Measurements from ENCODE around the gene OPN1MW. TPM values are rescaled to one million over a fixed set of nuclear protein-coding genes. Genes with fewer than 3 reads are reported as not detected.
A peak's percentile ranks its signal among the peaks of the same experiment; 100 is the strongest.
"Not testable (repeated sequence)": the region's sequence is repeated elsewhere in the genome, so short reads cannot be mapped to it uniquely, and the experiment has no call there.

Gene OPN1MW
- total and polyA plus RNA-seq, 2 donors (not counting 1 experiment from before 2014, with no cell fraction given): not detected

DNA sequence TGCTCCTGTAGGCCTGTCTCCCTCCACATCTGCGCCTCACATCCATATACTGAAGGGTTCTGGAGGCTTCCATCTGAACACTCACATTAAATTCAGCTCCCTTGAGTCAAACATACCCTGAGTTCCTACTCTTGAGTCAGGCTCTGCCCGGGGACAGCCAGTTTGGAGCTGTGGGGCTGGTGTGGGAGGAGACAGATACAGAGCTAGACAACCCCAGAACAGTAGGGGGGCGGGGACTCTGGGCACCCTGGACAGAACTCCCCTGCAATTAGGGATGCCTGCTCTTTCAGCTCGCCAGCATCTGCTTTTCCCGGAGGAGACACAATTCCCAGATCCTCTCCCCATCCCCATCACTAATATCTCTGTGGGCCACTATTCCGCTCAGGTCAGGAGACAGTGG, 42.9 kb downstream of the OPN1MW start:
- not testable (repeated sequence) for H4K20me1 ChIP-seq (ENCODE audit: control insufficient read depth, extremely low read depth, insufficient read depth, low read length); H3K9me3 ChIP-seq (ENCODE audit: control insufficient read depth, insufficient read depth, low read depth, low read length); H2AFZ ChIP-seq (ENCODE audit: low read length); H3K4me3 ChIP-seq (replicated peaks in 1 of 4; ENCODE audit: control extremely low read depth in 1 of 4, insufficient read depth in 1 of 4, low read depth in 3 of 4, low read length in 4 of 4); H3K36me3 ChIP-seq (ENCODE audit: control insufficient read depth, insufficient read depth, low read length); H3K79me2 ChIP-seq (ENCODE audit: control insufficient read depth, insufficient read depth, low read length); H3K4me2 ChIP-seq (ENCODE audit: extremely low read depth, insufficient read depth, low read length); H3K27ac ChIP-seq (ENCODE audit: insufficient read depth, low read length); DNase-seq (ENCODE audit: low read depth in 2 of 2); H3K27me3 ChIP-seq (ENCODE audit: control insufficient read depth, insufficient read depth, low read length); H3K4me1 ChIP-seq (ENCODE audit: control insufficient read depth, extremely low read depth, insufficient read depth, low read length); H3K9ac ChIP-seq (ENCODE audit: insufficient read depth, low read length)

DNA sequence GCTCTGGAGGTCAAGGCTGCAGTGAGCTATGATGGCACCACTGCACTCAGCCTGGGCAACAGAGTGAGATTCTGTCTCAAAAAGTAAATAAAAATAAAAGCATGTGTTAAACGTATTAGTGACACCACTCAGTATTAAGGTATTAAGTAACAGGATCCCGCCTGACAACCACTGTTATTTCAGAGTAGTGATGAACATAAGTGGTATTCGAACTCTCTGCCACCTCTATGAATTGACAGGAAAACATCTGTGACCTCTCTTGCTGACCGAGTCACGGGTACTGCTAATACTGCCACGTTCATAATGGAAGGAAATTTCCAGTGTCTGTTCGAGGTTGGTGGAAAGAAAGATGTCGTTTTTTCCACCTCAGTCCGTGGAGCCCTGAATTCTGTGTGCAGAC, 44.3 kb downstream of the OPN1MW start:
- H3K36me3 ChIP-seq (ENCODE audit: control insufficient read depth, insufficient read depth, low read length); H3K4me1 ChIP-seq (ENCODE audit: control insufficient read depth, extremely low read depth, insufficient read depth, low read length); H3K27me3 ChIP-seq (ENCODE audit: control insufficient read depth, insufficient read depth, low read length); H3K4me3 ChIP-seq (replicated peaks in 1 of 4; ENCODE audit: control extremely low read depth in 1 of 4, insufficient read depth in 1 of 4, low read depth in 3 of 4, low read length in 4 of 4); H3K79me2 ChIP-seq (ENCODE audit: control insufficient read depth, insufficient read depth, low read length); H3K9ac ChIP-seq (ENCODE audit: insufficient read depth, low read length); H2AFZ ChIP-seq (ENCODE audit: low read length); H3K9me3 ChIP-seq (ENCODE audit: control insufficient read depth, insufficient read depth, low read depth, low read length); H4K20me1 ChIP-seq (ENCODE audit: control insufficient read depth, extremely low read depth, insufficient read depth, low read length); H3K27ac ChIP-seq (ENCODE audit: insufficient read depth, low read length); DNase-seq (ENCODE audit: low read depth in 2 of 2); H3K4me2 ChIP-seq (ENCODE audit: extremely low read depth, insufficient read depth, low read length): not testable (repeated sequence)

DNA sequence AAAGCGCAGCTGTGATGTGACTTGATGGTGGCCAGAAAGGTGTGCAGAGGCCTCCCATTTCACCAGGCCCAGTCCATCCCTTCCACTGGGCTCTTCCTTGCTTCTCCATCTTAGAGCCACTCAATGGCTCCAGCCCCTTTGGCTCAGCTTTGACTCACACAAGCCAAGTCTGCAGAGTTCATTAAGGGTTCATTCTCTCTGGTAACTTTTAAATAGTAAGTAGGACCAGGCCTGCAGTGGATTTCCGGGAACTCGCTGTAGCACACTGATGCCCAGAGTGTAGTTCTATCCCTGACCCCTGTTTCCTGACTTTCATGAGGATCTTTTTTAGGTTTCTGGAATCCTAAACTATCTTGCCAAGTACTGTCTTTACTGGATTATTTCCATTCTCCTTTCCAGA, 49.0 kb downstream of the OPN1MW start:
- not testable (repeated sequence) for H3K27me3 ChIP-seq (ENCODE audit: control insufficient read depth, insufficient read depth, low read length); H3K9ac ChIP-seq (ENCODE audit: insufficient read depth, low read length); H4K20me1 ChIP-seq (ENCODE audit: control insufficient read depth, extremely low read depth, insufficient read depth, low read length); H3K9me3 ChIP-seq (ENCODE audit: control insufficient read depth, insufficient read depth, low read depth, low read length); H3K36me3 ChIP-seq (ENCODE audit: control insufficient read depth, insufficient read depth, low read length); H2AFZ ChIP-seq (ENCODE audit: low read length); H3K79me2 ChIP-seq (ENCODE audit: control insufficient read depth, insufficient read depth, low read length); H3K27ac ChIP-seq (ENCODE audit: insufficient read depth, low read length); H3K4me3 ChIP-seq (replicated peaks in 1 of 4; ENCODE audit: control extremely low read depth in 1 of 4, insufficient read depth in 1 of 4, low read depth in 3 of 4, low read length in 4 of 4); H3K4me1 ChIP-seq (ENCODE audit: control insufficient read depth, extremely low read depth, insufficient read depth, low read length); H3K4me2 ChIP-seq (ENCODE audit: extremely low read depth, insufficient read depth, low read length); DNase-seq (ENCODE audit: low read depth in 2 of 2)

DNA sequence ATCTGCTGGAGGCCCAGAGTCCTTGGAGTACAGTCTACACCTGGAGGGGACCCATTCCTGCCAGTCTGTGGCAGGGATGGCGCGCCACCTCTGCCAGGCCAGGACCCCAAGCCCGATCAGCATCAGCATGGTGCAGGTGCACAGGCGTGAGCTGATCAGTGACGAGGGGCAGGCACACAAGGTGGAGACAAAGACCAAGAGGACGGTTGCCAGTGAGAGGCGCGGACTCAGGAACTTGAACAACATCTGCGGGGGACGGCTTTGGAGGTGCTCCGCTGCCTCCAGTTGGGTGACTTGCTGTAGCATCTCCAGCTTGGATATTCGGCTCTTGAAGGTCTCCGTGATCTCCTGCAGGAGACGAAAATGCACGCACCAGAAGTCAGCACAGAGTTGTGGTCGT, 51.2 kb downstream of the OPN1MW start:
- H3K27ac ChIP-seq (ENCODE audit: insufficient read depth, low read length); H3K4me3 ChIP-seq (replicated peaks in 1 of 4; ENCODE audit: control extremely low read depth in 1 of 4, insufficient read depth in 1 of 4, low read depth in 3 of 4, low read length in 4 of 4); H2AFZ ChIP-seq (ENCODE audit: low read length); H3K36me3 ChIP-seq (ENCODE audit: control insufficient read depth, insufficient read depth, low read length); H3K4me1 ChIP-seq (ENCODE audit: control insufficient read depth, extremely low read depth, insufficient read depth, low read length); H3K9ac ChIP-seq (ENCODE audit: insufficient read depth, low read length); H3K27me3 ChIP-seq (ENCODE audit: control insufficient read depth, insufficient read depth, low read length); H3K79me2 ChIP-seq (ENCODE audit: control insufficient read depth, insufficient read depth, low read length); H4K20me1 ChIP-seq (ENCODE audit: control insufficient read depth, extremely low read depth, insufficient read depth, low read length); H3K9me3 ChIP-seq (ENCODE audit: control insufficient read depth, insufficient read depth, low read depth, low read length); H3K4me2 ChIP-seq (ENCODE audit: extremely low read depth, insufficient read depth, low read length); DNase-seq (ENCODE audit: low read depth in 2 of 2): not testable (repeated sequence)

DNA sequence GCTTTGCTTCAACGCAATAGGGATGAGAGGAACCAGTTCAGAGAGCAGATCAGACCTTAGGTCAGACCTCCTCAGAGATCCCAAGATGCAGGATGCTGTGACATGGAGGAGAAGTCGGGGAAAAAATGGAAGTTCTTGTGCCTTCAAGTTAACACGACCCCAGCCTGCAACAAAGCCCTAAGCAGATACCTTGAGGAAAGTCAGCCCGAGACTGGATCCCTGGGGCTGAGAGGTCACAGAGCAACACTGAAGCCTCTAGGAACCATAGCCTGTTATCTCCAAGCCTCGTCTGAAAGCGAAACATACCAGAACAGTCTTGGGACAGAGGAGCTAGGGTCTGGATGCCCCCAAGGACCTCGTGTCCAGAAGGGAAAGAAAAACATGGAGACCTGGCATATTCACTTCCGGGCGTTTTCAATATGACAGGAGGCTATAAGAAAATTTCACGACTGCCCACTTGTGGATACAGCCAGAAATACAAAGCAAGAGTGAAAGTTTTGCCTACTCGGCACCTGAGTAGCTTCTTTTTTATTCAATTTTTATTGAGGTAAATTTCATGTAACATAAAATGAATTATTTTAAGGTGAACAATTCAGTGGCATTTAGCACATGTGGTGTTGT, 56.7 kb downstream of the OPN1MW start:
- H3K9ac ChIP-seq (ENCODE audit: insufficient read depth, low read length); H3K4me3 ChIP-seq (replicated peaks in 1 of 4; ENCODE audit: control extremely low read depth in 1 of 4, insufficient read depth in 1 of 4, low read depth in 3 of 4, low read length in 4 of 4); H3K4me1 ChIP-seq (ENCODE audit: control insufficient read depth, extremely low read depth, insufficient read depth, low read length); DNase-seq (ENCODE audit: low read depth in 2 of 2); H4K20me1 ChIP-seq (ENCODE audit: control insufficient read depth, extremely low read depth, insufficient read depth, low read length); H3K79me2 ChIP-seq (ENCODE audit: control insufficient read depth, insufficient read depth, low read length); H3K27ac ChIP-seq (ENCODE audit: insufficient read depth, low read length); H3K36me3 ChIP-seq (ENCODE audit: control insufficient read depth, insufficient read depth, low read length); H2AFZ ChIP-seq (ENCODE audit: low read length); H3K27me3 ChIP-seq (ENCODE audit: control insufficient read depth, insufficient read depth, low read length); H3K4me2 ChIP-seq (ENCODE audit: extremely low read depth, insufficient read depth, low read length); H3K9me3 ChIP-seq (ENCODE audit: control insufficient read depth, insufficient read depth, low read depth, low read length): not testable (repeated sequence)

DNA sequence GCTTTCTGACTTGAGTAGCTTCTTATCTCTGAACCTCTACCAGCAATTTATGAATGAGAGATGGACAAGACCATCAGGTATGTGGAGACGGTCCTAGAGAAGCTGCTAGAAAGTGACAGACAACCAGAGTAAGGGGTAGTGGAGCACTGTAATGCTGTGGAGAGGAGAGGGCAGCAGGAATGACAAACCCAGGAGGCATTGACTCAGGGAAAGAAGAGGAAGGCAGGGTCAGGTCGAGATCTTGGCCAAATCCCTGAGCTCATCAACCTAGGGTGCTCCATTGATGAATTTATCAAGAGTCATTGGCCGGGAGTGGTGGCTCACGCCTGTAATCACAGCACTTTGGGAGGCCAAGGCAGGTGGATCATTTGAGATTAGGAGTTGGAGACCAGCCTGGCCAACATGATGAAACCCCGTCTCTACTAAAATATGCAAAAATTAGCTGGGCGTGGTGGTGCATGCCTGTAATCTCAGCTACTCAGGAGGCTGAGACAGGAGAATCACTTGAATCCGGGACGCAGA, 57.6 kb downstream of the OPN1MW start:
- not testable (repeated sequence) for H3K79me2 ChIP-seq (ENCODE audit: control insufficient read depth, insufficient read depth, low read length); H3K4me3 ChIP-seq (replicated peaks in 1 of 4; ENCODE audit: control extremely low read depth in 1 of 4, insufficient read depth in 1 of 4, low read depth in 3 of 4, low read length in 4 of 4); H4K20me1 ChIP-seq (ENCODE audit: control insufficient read depth, extremely low read depth, insufficient read depth, low read length); H3K4me1 ChIP-seq (ENCODE audit: control insufficient read depth, extremely low read depth, insufficient read depth, low read length); H3K9me3 ChIP-seq (ENCODE audit: control insufficient read depth, insufficient read depth, low read depth, low read length); H3K36me3 ChIP-seq (ENCODE audit: control insufficient read depth, insufficient read depth, low read length); H3K27ac ChIP-seq (ENCODE audit: insufficient read depth, low read length); H3K27me3 ChIP-seq (ENCODE audit: control insufficient read depth, insufficient read depth, low read length); H2AFZ ChIP-seq (ENCODE audit: low read length); H3K9ac ChIP-seq (ENCODE audit: insufficient read depth, low read length); H3K4me2 ChIP-seq (ENCODE audit: extremely low read depth, insufficient read depth, low read length)
- DNase-seq (ENCODE audit: low read depth in 2 of 2): peak in 1 of 2 donors; percentile 0

All from fibroblast of lung (primary cell).